Upper lobe of left lung (tissue), 4 donors: ENCODE results near the gene FAM72A.

Experiments
- CTCF ChIP-seq, 6 experiments: fragments of 450-650 bp in 4 of 6; fragments of 200-600 bp in 2 of 6; sonication (generic) in 2 of 6; IDR thresholded peaks; one replicate each; pipeline ENCODE4 v1.5.1; 2016 to 2019; ENCODE audit warnings: antibody characterized with exemption in 6 of 6
- EP300 ChIP-seq, 4 donors: sonication (generic); formaldehyde crosslinking; IDR thresholded peaks; one replicate each; pipeline ENCODE4 v1.5.1; 2017; ENCODE audit warnings: antibody characterized with exemption in 4 of 4, control low read depth in 2 of 4
- POLR2A ChIP-seq, 4 donors: fragments of 450-650 bp; IDR thresholded peaks; one replicate each; pipeline ENCODE4 v1.5.1; 2016 to 2017; ENCODE audit warnings: antibody characterized with exemption in 4 of 4, mild to moderate bottlenecking in 2 of 4

DNA sequence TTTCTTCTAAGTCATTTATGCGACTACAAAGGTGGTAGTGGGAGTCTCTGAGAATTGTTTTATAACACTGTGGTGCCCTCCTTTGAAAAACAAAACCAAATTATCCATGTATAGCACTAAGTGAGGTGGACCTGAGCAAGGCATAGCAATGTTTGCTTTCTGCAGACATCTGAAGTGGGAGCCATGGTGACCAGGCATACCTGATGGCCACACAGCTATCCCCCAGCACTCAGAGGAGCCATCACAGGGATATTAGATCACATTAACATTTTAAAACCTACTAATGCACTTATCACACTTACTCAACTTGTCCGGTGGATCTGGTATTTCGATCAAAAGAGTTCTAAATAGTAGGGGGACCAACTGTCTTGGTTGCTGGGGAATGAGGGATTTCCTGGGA is 60.6 kb downstream of the FAM72A start:
- no peak for TF ChIP-seq CTCF (IDR thresholded peaks at IDR 0.05)
- no peak for TF ChIP-seq POLR2A (IDR thresholded peaks at IDR 0.05)
- no peak for TF ChIP-seq EP300 (IDR thresholded peaks at IDR 0.05)
